Suprapubic skin (tissue), 4 donors: Measurements from ENCODE around the gene IFFO2.

Source experiments
- CTCF ChIP-seq, 2 donors: fragments of 200-600 bp in 1 of 2; fragments of 450-650 bp in 1 of 2; sonication (generic) in 1 of 2; IDR thresholded peaks; one replicate each; pipeline ENCODE4 v1.5.1; 2016 to 2019; ENCODE audit warnings: antibody characterized with exemption in 2 of 2, mild to moderate bottlenecking in 1 of 2, moderate library complexity in 1 of 2
- EP300 ChIP-seq: sonication (generic); formaldehyde crosslinking; IDR thresholded peaks from one replicate; pipeline ENCODE4 v1.6.1; 2017; ENCODE audit warnings: antibody characterized with exemption
- POLR2A ChIP-seq, 2 donors: fragments of 450-650 bp; IDR thresholded peaks; one replicate each; pipeline ENCODE4 v1.6.1; 2017; ENCODE audit warnings: antibody characterized with exemption in 2 of 2, mild to moderate bottlenecking in 2 of 2, moderate library complexity in 2 of 2
- POLR2AphosphoS5 ChIP-seq, 3 donors: sonication (generic); formaldehyde crosslinking; IDR thresholded peaks; one replicate each; pipeline ENCODE4 v1.6.1; 2017; ENCODE audit warnings: antibody characterized with exemption in 3 of 3

- no peak for TF ChIP-seq CTCF (IDR thresholded peaks at IDR 0.05)
- TF ChIP-seq POLR2A (IDR thresholded peaks at IDR 0.05), result no peak
- TF ChIP-seq POLR2AphosphoS5 (IDR thresholded peaks at IDR 0.05), result no peak
- no peak for TF ChIP-seq EP300
These were observed 74.6 kb downstream of the IFFO2 start for GRCh38 chr1:18881642-18882431.
